K562 (cell line): ENCODE data around the gene LY6G6F. TPM values are rescaled to one million over a fixed set of nuclear protein-coding genes. Genes with fewer than 3 reads are reported as not detected.

Experiments
- ATAC-seq: fragments of 200-7000 bp; cut with Tn5 transposase; 3 replicates; pipeline ENCODE4 v1.9.1; 2020; ENCODE audit warnings: moderate library complexity
- BruUV-seq: library from RNA; stranded (reverse); fragments of 400-500 nt; replicated peaks from 2 replicates; lab custom pipeline; 2021; lab: Mats Ljungman, UMichigan
- CTCF ChIA-PET: fragments of 300-600 bp; formaldehyde crosslinking; extraction: SDS; loops from one replicate; lab custom pipeline; 2021; ENCODE audit warnings: low intra/inter-chr PET ratio; lab: Yijun Ruan, JAX
- POLR2A ChIA-PET: fragments of 300-600, 350-650 bp; sonication (Branson Sonifier 250); formaldehyde crosslinking; extraction: SDS; loops from one replicate; lab custom pipeline; 2021; ENCODE audit warnings: antibody characterized with exemption, inconsistent platforms; lab: Yijun Ruan, JAX
- DNase-seq, 4 experiments: peaks; one replicate each; pipeline versions ENCODE4 v3.0.0 to v3.0.0-alpha.2; 2011 to 2018; ENCODE audit warnings: low spot score in 3 of 4, mixed read lengths in 3 of 4; ENCODE audit errors: extremely low read depth in 1 of 4
- FAIRE-seq: peaks from 2 replicates; lab custom pipeline; 2011; peaks lifted over from hg19 to GRCh38; lab: Jason Lieb, UNC
- H2AFZ ChIP-seq: 2 replicates; pipeline ENCODE4 v1.6.0; 2011; ENCODE audit warnings: low read depth, low read length, control low read depth, inconsistent platforms
- H3K27ac ChIP-seq: fragments of 200-600 bp; 3 replicates; pipeline ENCODE4 v1.8.0; 2011; ENCODE audit warnings: low read depth, mild to moderate bottlenecking, control low read depth, inconsistent platforms, low read length, moderate library complexity, mixed read lengths; ENCODE audit errors: extremely low read depth
- H3K27me3 ChIP-seq, 2 experiments: fragments of 300-600 bp in 1 of 2; 2 replicates in 1 of 2; 3 replicates in 1 of 2; pipeline versions ENCODE4 v1.6.0 to v1.8.0; 2011; ENCODE audit warnings: inconsistent platforms in 2 of 2, low read length in 2 of 2, mild to moderate bottlenecking in 1 of 2, mixed read lengths in 1 of 2, moderate library complexity in 1 of 2; ENCODE audit not compliant: control insufficient read depth in 2 of 2, insufficient read depth in 2 of 2
- H3K36me3 ChIP-seq: fragments of 300-600 bp; 3 replicates; pipeline ENCODE4 v1.8.0; 2011; ENCODE audit warnings: mild to moderate bottlenecking, low read length, inconsistent platforms; ENCODE audit not compliant: control insufficient read depth, insufficient read depth
- H3K4me1 ChIP-seq, 2 experiments: fragments of 200-600 bp in 1 of 2; replicated peaks in 1 of 2; 2 replicates in 1 of 2; 3 replicates in 1 of 2; pipeline versions ENCODE4 v1.5.1 to v1.8.0; 2011; ENCODE audit warnings: inconsistent platforms in 2 of 2, low read length in 2 of 2, mild to moderate bottlenecking in 1 of 2, mixed read lengths in 1 of 2, moderate library complexity in 1 of 2; ENCODE audit not compliant: control insufficient read depth in 2 of 2, insufficient read depth in 2 of 2
- H3K4me2 ChIP-seq: 2 replicates; pipeline ENCODE4 v1.6.1; 2011; ENCODE audit warnings: low read length, control low read depth, inconsistent platforms, mixed read lengths; ENCODE audit not compliant: insufficient read depth
- H3K4me3 ChIP-seq: fragments of 200-600 bp; sonication (generic), shearing (Covaris generic); 2 replicates; pipeline ENCODE4 v1.5.1; 2016; ENCODE audit warnings: control low read depth, inconsistent platforms
- H3K79me2 ChIP-seq: fragments of 200-600 bp; 3 replicates; pipeline ENCODE4 v1.8.0; 2011; ENCODE audit warnings: low read length, inconsistent platforms; ENCODE audit not compliant: control insufficient read depth, insufficient read depth
- H3K9ac ChIP-seq, 2 experiments: 2 replicates each; pipeline versions ENCODE4 v1.6.0 to v1.6.1; 2011; ENCODE audit warnings: low read depth in 2 of 2, low read length in 2 of 2, control low read depth in 1 of 2, inconsistent platforms in 1 of 2, mild to moderate bottlenecking in 1 of 2, mixed read lengths in 1 of 2; ENCODE audit not compliant: insufficient read depth in 1 of 2
- H3K9me1 ChIP-seq: one replicate; pipeline ENCODE4 v1.6.0; 2011; ENCODE audit warnings: inconsistent platforms, mild to moderate bottlenecking, low read length, moderate library complexity; ENCODE audit not compliant: control insufficient read depth, insufficient read depth
- H3K9me3 ChIP-seq: replicated peaks from 2 replicates; pipeline ENCODE4 v1.5.1; 2011; ENCODE audit warnings: low read depth, low read length, inconsistent platforms; ENCODE audit not compliant: control insufficient read depth, insufficient read depth
- H4K20me1 ChIP-seq: replicated peaks from 2 replicates; pipeline ENCODE4 v1.6.1; 2011; ENCODE audit warnings: low read length, inconsistent platforms, mixed read lengths; ENCODE audit not compliant: control insufficient read depth, insufficient read depth
- CEBPB ChIP-seq: fragments of 450-650 bp; IDR thresholded peaks from 2 replicates; pipeline ENCODE4 v1.6.1; 2016; ENCODE audit warnings: missing genetic modification characterization, missing compliant biosample characterization
- DMBX1 ChIP-seq: fragments of 250-450 bp; sonication (Bioruptor Pico); IDR thresholded peaks from 2 replicates; pipeline ENCODE4 v1.8.0; 2022; ENCODE audit warnings: inconsistent platforms, mild to moderate bottlenecking, moderate library complexity, borderline replicate concordance
- LCOR ChIP-seq: sonication (generic); formaldehyde crosslinking; IDR thresholded peaks from 2 replicates; pipeline ENCODE4 v1.8.0; 2022; ENCODE audit warnings: mild to moderate bottlenecking, missing genetic modification reagents
- LEF1 ChIP-seq: fragments of 450-650 bp; IDR thresholded peaks from 2 replicates; pipeline ENCODE4 v1.6.1; 2016; ENCODE audit warnings: mild to moderate bottlenecking
- MAZ ChIP-seq, 2 experiments: fragments of 450-650 bp in 1 of 2; sonication (generic) in 1 of 2; formaldehyde crosslinking; IDR thresholded peaks in 1 of 2; conservative IDR thresholded peaks in 1 of 2; 2 replicates each; pipeline versions ENCODE4 v1.4.0 to v1.5.0; 2020; ENCODE audit warnings: mild to moderate bottlenecking in 1 of 2, missing genetic modification reagents in 1 of 2
- MCM5 ChIP-seq: fragments of 450-650 bp; IDR thresholded peaks from 2 replicates; pipeline ENCODE4 v1.6.1; 2016; ENCODE audit warnings: low read depth
- RHOXF2B ChIP-seq: fragments of 250-450 bp; sonication (Bioruptor Pico); conservative IDR thresholded peaks from 2 replicates; pipeline ENCODE4 v1.5.1; 2021
- SMAD4 ChIP-seq: fragments of 250-450 bp; sonication (Bioruptor Pico); conservative IDR thresholded peaks from 2 replicates; pipeline ENCODE4 v1.8.0; 2021; ENCODE audit warnings: inconsistent platforms, mild to moderate bottlenecking, moderate library complexity
- SRF ChIP-seq, 2 experiments: fragments of 250-450, 450-650 bp in 1 of 2; sonication (Bioruptor Pico) in 1 of 2; sonication (generic) in 1 of 2; formaldehyde crosslinking; IDR thresholded peaks; 2 replicates each; pipeline versions ENCODE4 v1.5.0 to v1.5.1; 2020 to 2022; ENCODE audit warnings: mild to moderate bottlenecking in 1 of 2, missing genetic modification reagents in 1 of 2
- ZNF146 ChIP-seq: IDR thresholded peaks from one replicate; pipeline ENCODE4 v1.6.1; 2018; ENCODE audit warnings: missing compliant biosample characterization; ENCODE audit not compliant: unreplicated experiment
- ZNF77 ChIP-seq: fragments of 250-450 bp; sonication (Bioruptor Pico); IDR thresholded peaks from 2 replicates; pipeline ENCODE4 v1.5.0; 2020
- WGBS: fragments of 100-300 bp; shearing (Covaris generic); methylation state at CpG from one replicate; pipeline ENCODE4 v1.1.6; 2016; ENCODE audit warnings: low coverage, mixed read lengths; ENCODE audit not compliant: insufficient coverage; ENCODE audit errors: missing lambda C conversion rate; 5-methylcytosine and 5-hydroxymethylcytosine counted together
- in situ Hi-C: fragments of 300-500 bp; cut with MboI; formaldehyde crosslinking; loops from 4 replicates; pipeline ENCODE4 v1.15.0; 2018; ENCODE audit warnings: inconsistent platforms, mixed read lengths
- intact Hi-C: fragments of 100-400 bp; cut with micrococcal nuclease; formaldehyde crosslinking; loops from 2 replicates; pipeline ENCODE4 v1.14.2; 2022
- polyA plus RNA-seq, 8 experiments: library from polyadenylated mRNA; depleted of rRNA in 4 of 8; stranded (reverse) in 5 of 8; unstranded in 3 of 8; fragments of >200 nt; fragmentation: Nextera tagmentation in 2 of 8; fragmentation: Illumina TruSeq in 1 of 8; extraction: Ambion mirVana in 2 of 8; extraction: Trizol in 1 of 8; gene quantifications; 2 replicates each; pipeline versions ENCODE4 v1.2.1 to v1.2.3, GENCODE V29; 2011 to 2014; ENCODE audit warnings: inconsistent platforms in 1 of 8, missing spikeins in 1 of 8
- total RNA-seq, 7 experiments: library from RNA; depleted of rRNA in 6 of 7; stranded (reverse); fragments of >200 nt in 6 of 7; fragmentation: Illumina TruSeq in 2 of 7; extraction: Trizol in 2 of 7; gene quantifications; 2 replicates each; pipeline versions ENCODE4 v1.2.1 to v1.2.3, GENCODE V29; 2011 to 2021; ENCODE audit warnings: low replicate concordance in 1 of 7
- TF ChIP-seq, protein P1 (sequence below): fragments of 250-450 bp; sonication (Bioruptor Pico); IDR thresholded peaks from 2 replicates; pipeline ENCODE4 v1.5.0; 2022; ENCODE audit warnings: mild to moderate bottlenecking
- TF ChIP-seq, protein P2 (sequence below): fragments of 450-650 bp; formaldehyde crosslinking; IDR thresholded peaks from 2 replicates; pipeline ENCODE4 v1.4.0; 2022; ENCODE audit warnings: mild to moderate bottlenecking, moderate library complexity
- TF ChIP-seq, protein P3 (sequence below), 3 experiments: fragments of 200-800 bp in 1 of 3; sonication (Bioruptor generic) in 1 of 3; sonication (generic) in 1 of 3; formaldehyde crosslinking in 1 of 3; IDR thresholded peaks; 2 replicates each; pipeline versions ENCODE4 v1.6.1 to v1.8.0; 2016 to 2022; ENCODE audit warnings: mild to moderate bottlenecking in 2 of 3, missing compliant biosample characterization in 2 of 3, missing genetic modification characterization in 2 of 3, missing genetic modification reagents in 1 of 3
- TF ChIP-seq, protein P4 (sequence below): sonication (generic); formaldehyde crosslinking; IDR thresholded peaks from 2 replicates; pipeline ENCODE4 v1.8.0; 2022; ENCODE audit warnings: mild to moderate bottlenecking, missing genetic modification reagents, borderline replicate concordance

LY6G6F gene
- total and polyA plus RNA-seq, 9 of the 15 experiments (the other 6 are each of a cell fraction or from before 2014, with no cell fraction given), result 0.14 to 0.50 (median 0.28) TPM; not detected in 2

DNA sequence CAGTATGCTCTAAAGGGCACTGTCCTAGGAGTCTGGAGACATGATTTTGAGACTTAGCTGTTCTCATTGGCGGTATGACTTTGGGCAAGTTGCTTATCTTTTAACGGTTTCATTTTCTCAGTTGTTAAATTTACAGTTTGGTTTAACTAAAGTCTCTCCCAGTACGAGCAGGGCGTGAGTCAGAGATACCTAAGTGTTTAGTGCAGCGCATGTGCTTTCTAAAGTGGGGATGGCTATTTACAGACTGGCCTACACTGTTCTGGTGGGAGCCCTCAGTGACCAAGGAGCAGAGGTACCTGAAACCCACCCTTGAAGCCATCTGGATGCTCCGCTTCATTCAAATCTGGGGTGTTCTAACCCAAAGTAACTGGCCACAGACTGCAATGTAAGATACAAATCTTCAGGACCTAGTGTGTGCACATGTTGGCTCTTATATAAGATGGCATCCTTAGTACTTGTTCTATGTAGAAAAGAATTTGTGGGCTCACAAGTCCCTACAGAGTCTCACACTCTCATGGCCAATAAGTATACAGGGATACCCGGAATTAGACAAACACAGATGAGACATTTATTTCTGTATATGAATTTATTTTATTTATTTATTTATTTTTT, 43.9 kb downstream of the LY6G6F start:
- Histone ChIP-seq H3K9ac (peak overlapping the region; percentile 6 to 36; a peak in 3 of 4 replicates), H3K4me3 (no peak overlapping the region), H3K4me1 (peaks cover 5 to 15% of the 10 kb centered on the region in 2 experiments), H3K27me3 (no peaks in the 10 kb centered on the region), H3K4me2 (no peak overlapping the region), H3K27ac (peak overlapping the region; percentile 37; the same call in 2 of the 3 replicates), H3K9me3 (no peaks in the 10 kb centered on the region), H4K20me1 (no peaks in the 10 kb centered on the region), H3K36me3 (peaks cover 33% of the 10 kb centered on the region), H2AFZ (peak overlapping the region; percentile 4; the same call in 1 of the 2 replicates), H3K79me2 (no peaks in the 10 kb centered on the region), H3K9me1 (peaks cover 4% of the 10 kb centered on the region)
- POLR2A ChIA-PET, result interaction anchor here (0.6 to 7.7 kb wide), 9 partner anchors 9 to 56 kb away, joined by 3 to 108 read pairs (median 4); partner anchors contain the start of genes CLIC1, DDAH2, MSH5 and VARS1
- intact Hi-C loops, result no loop called here
- CTCF ChIA-PET, result no interaction called here
- peak in 1 of 4 experiments; percentile 62 for DNase-seq
- ATAC-seq, result peak; percentile 68
- no TSS peak for BruUV-seq
- FAIRE-seq, result peak; percentile 35
- in situ Hi-C loops, result no loop called here
- WGBS, result 28% methylated on average over 7 of the region's 7 CpGs
- peak in 1 of 2 experiments; percentile 36; a peak in 1 of 4 replicates for TF ChIP-seq MAZ (CRISPR knock-in tag; conservative IDR thresholded peaks at IDR 0.05 in 1 of 2, IDR thresholded peaks at IDR 0.05 in 1 of 2)
- 0 out of 2 replicates have a peak, but pooled peaks have one; percentile 41 for TF ChIP-seq DMBX1 (CRISPR knock-in tag)
- TF ChIP-seq MCM5, result no peak
- no peak for TF ChIP-seq ZNF77 (CRISPR knock-in tag)
- TF ChIP-seq SMAD4 (CRISPR knock-in tag), result 0 out of 2 replicates have a peak, but pooled peaks have one; percentile 34
- no peak for TF ChIP-seq CEBPB
- TF ChIP-seq, protein P1, sequence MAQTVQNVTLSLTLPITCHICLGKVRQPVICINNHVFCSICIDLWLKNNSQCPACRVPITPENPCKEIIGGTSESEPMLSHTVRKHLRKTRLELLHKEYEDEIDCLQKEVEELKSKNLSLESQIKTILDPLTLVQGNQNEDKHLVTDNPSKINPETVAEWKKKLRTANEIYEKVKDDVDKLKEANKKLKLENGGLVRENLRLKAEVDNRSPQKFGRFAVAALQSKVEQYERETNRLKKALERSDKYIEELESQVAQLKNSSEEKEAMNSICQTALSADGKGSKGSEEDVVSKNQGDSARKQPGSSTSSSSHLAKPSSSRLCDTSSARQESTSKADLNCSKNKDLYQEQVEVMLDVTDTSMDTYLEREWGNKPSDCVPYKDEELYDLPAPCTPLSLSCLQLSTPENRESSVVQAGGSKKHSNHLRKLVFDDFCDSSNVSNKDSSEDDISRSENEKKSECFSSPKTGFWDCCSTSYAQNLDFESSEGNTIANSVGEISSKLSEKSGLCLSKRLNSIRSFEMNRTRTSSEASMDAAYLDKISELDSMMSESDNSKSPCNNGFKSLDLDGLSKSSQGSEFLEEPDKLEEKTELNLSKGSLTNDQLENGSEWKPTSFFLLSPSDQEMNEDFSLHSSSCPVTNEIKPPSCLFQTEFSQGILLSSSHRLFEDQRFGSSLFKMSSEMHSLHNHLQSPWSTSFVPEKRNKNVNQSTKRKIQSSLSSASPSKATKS, result no peak
- 0 out of 4 replicates have a peak, but pooled peaks of 1 of the 2 experiments have one; percentile 16 for TF ChIP-seq SRF (CRISPR knock-in tag; IDR thresholded peaks at IDR 0.05)
- TF ChIP-seq, protein P2, sequence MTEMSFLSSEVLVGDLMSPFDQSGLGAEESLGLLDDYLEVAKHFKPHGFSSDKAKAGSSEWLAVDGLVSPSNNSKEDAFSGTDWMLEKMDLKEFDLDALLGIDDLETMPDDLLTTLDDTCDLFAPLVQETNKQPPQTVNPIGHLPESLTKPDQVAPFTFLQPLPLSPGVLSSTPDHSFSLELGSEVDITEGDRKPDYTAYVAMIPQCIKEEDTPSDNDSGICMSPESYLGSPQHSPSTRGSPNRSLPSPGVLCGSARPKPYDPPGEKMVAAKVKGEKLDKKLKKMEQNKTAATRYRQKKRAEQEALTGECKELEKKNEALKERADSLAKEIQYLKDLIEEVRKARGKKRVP (CRISPR knock-in tag), result peak; percentile 50; the same call in 1 of the 2 replicates
- TF ChIP-seq ZNF146 (CRISPR knock-in tag), result no peak
- TF ChIP-seq, protein P3, sequence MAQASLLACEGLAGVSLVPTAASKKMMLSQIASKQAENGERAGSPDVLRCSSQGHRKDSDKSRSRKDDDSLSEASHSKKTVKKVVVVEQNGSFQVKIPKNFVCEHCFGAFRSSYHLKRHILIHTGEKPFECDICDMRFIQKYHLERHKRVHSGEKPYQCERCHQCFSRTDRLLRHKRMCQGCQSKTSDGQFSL (CRISPR knock-in tag; IDR thresholded peaks at IDR 0.05), result no peak
- TF ChIP-seq, protein P3 (tag; IDR thresholded peaks at IDR 0.05), result no peak
- TF ChIP-seq, protein P4, sequence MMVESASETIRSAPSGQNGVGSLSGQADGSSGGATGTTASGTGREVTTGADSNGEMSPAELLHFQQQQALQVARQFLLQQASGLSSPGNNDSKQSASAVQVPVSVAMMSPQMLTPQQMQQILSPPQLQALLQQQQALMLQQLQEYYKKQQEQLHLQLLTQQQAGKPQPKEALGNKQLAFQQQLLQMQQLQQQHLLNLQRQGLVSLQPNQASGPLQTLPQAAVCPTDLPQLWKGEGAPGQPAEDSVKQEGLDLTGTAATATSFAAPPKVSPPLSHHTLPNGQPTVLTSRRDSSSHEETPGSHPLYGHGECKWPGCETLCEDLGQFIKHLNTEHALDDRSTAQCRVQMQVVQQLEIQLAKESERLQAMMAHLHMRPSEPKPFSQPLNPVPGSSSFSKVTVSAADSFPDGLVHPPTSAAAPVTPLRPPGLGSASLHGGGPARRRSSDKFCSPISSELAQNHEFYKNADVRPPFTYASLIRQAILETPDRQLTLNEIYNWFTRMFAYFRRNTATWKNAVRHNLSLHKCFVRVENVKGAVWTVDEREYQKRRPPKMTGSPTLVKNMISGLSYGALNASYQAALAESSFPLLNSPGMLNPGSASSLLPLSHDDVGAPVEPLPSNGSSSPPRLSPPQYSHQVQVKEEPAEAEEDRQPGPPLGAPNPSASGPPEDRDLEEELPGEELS (CRISPR knock-in tag), result no peak
- no peak for TF ChIP-seq RHOXF2B (CRISPR knock-in tag)
- TF ChIP-seq LCOR (CRISPR knock-in tag), result 0 out of 2 replicates have a peak, but pooled peaks have one; percentile 39
- no peak for TF ChIP-seq LEF1
